Nasal cavity respiratory epithelium epithelial cell of viscerocranial mucosa (primary cell): Measurements from ENCODE around the gene CEP95. TPM values are rescaled to one million over a fixed set of nuclear protein-coding genes. Genes with fewer than 3 reads are reported as not detected.

Source experiments
- total RNA-seq: library from RNA; depleted of rRNA; stranded (reverse); fragments of >200 nt; gene quantifications from 2 replicates; pipeline ENCODE4 v1.2.3, GENCODE V29; 2014

CEP95 gene
- 31.8 and 35.2 TPM in 2 replicates for total RNA-seq

GRCh38 chr17:64506576-64507412 is at the start of gene CEP95:
TSS of gene CEP95 (plus strand) at chr17:64506977. CDS start at chr17:64507098, 121 bp downstream.

GRCh38 chr17:64496786-64497564 is 9.8 kb upstream of the CEP95 start, which contains the start of gene POLG2:
TSS of gene POLG2 (minus strand) at chr17:64497054. CDS start at chr17:64496968, 86 bp downstream.

GRCh38 chr17:64506201-64506575 is 589 bp upstream of the CEP95 start, which contains the start of gene DDX5:
TSS of gene DDX5 (minus strand) at chr17:64506289. CDS start at chr17:64506119, 170 bp downstream.

Other genes starting within 250 kb of the CEP95 start
- gene TEX2, start 243.7 kb upstream of the CEP95 start, total RNA-seq: 28.4 and 50.0 TPM in 2 replicates
- under 0.01 and 0.28 TPM in 2 replicates for gene PECAM1, start 116.1 kb upstream of the CEP95 start, total RNA-seq
- 0.14 and 0.68 TPM in 2 replicates for gene MILR1, start 57.9 kb upstream of the CEP95 start, total RNA-seq
- gene POLG2, start 9.9 kb upstream of the CEP95 start, total RNA-seq: 10.1 and 12.3 TPM in 2 replicates
- gene DDX5, start 688 bp upstream of the CEP95 start, total RNA-seq: 321 and 704 TPM in 2 replicates
- gene SMURF2, start 155.3 kb downstream of the CEP95 start, total RNA-seq: 67.0 and 76.9 TPM in 2 replicates